Esophagus muscularis mucosa (tissue), 4 donors: Measurements from ENCODE around the gene ROBO1. TPM values are rescaled to one million over a fixed set of nuclear protein-coding genes. Genes with fewer than 3 reads are reported as not detected.

Experiments used
- DNase-seq: peaks from one replicate; pipeline ENCODE4 v3.0.0-alpha.2; 2017; ENCODE audit errors: extremely low spot score
- H3K27ac ChIP-seq, 4 donors: fragments of 200-600 bp; sonication (generic); replicated peaks in 1 of 4; 1 replicate in 3 of 4; 2 replicates in 1 of 4; pipeline ENCODE4 v1.5.1; 2016 to 2019; ENCODE audit warnings: mild to moderate bottlenecking in 1 of 4
- H3K27me3 ChIP-seq, 4 donors: fragments of 200-600 bp; sonication (generic); one replicate each; pipeline versions ENCODE4 v1.5.1 to v1.6.0; 2016 to 2019
- H3K36me3 ChIP-seq, 4 donors: fragments of 200-600 bp; sonication (generic); one replicate each; pipeline ENCODE4 v1.5.1; 2016 to 2019
- H3K4me1 ChIP-seq, 4 donors: fragments of 200-600 bp; sonication (generic); one replicate each; pipeline ENCODE4 v1.5.1; 2016 to 2019
- H3K4me3 ChIP-seq, 4 donors: fragments of 200-600 bp; sonication (generic); 1 replicate in 2 of 4; 2 replicates in 2 of 4; pipeline ENCODE4 v1.5.1; 2016 to 2019; ENCODE audit warnings: mild to moderate bottlenecking in 4 of 4, moderate library complexity in 1 of 4
- H3K9me3 ChIP-seq, 4 donors: fragments of 200-600 bp; sonication (generic); 1 replicate in 3 of 4; 2 replicates in 1 of 4; pipeline ENCODE4 v1.5.1; 2016 to 2019
- CTCF ChIP-seq, 3 experiments: fragments of 200-600 bp in 2 of 3; fragments of 450-650 bp in 1 of 3; sonication (generic) in 2 of 3; IDR thresholded peaks; one replicate each; pipeline ENCODE4 v1.5.1; 2017 to 2019; ENCODE audit warnings: antibody characterized with exemption in 3 of 3, mild to moderate bottlenecking in 2 of 3, moderate library complexity in 1 of 3
- EP300 ChIP-seq: sonication (generic); formaldehyde crosslinking; IDR thresholded peaks from one replicate; pipeline ENCODE4 v1.6.1; 2017; ENCODE audit warnings: antibody characterized with exemption
- POLR2A ChIP-seq: fragments of 450-650 bp; IDR thresholded peaks from one replicate; pipeline ENCODE4 v1.6.1; 2017; ENCODE audit warnings: antibody characterized with exemption, moderate library complexity, mild to moderate bottlenecking, low read depth
- POLR2AphosphoS5 ChIP-seq, 2 donors: sonication (generic); formaldehyde crosslinking; IDR thresholded peaks; one replicate each; pipeline ENCODE4 v1.6.1; 2017; ENCODE audit warnings: antibody characterized with exemption in 2 of 2
- WGBS: methylation state at CpG from one replicate; pipeline ENCODE4 v1.1.5; 2018; 5-methylcytosine and 5-hydroxymethylcytosine counted together
- intact Hi-C: fragments of 100-400 bp; cut with DNase I; formaldehyde crosslinking; loops from one replicate; pipeline ENCODE4 v1.15.1; 2023
- total RNA-seq, 4 donors: library from RNA; depleted of rRNA; stranded (reverse); fragments of >200 nt; gene quantifications; one replicate each; pipeline versions ENCODE4 v1.1.0 to v1.2.1, GENCODE V29; 2016

Gene ROBO1
- total RNA-seq, 4 donors from 2014 or later, result 9.6 to 14.2 (median 12.6) TPM

GRCh38 chr3:79159736-79160135 is 608.1 kb downstream of the ROBO1 start:
- intact Hi-C loops, result no loop called here
- WGBS, result 95% methylated on average over 2 of the region's 2 CpGs
- H3K9me3 ChIP-seq, result no peaks in the 10 kb centered on the region
- no peak overlapping the region for H3K4me3 ChIP-seq
- H3K27me3 ChIP-seq, result no peaks in the 10 kb centered on the region
- no peaks in the 10 kb centered on the region for H3K36me3 ChIP-seq
- DNase-seq, result no peak
- TF ChIP-seq EP300 (no peak), POLR2AphosphoS5 (IDR thresholded peaks at IDR 0.05) (no peak), POLR2A (no peak), CTCF (IDR thresholded peaks at IDR 0.05) (no peak)
- no peaks in the 10 kb centered on the region for H3K4me1 ChIP-seq
- H3K27ac ChIP-seq, result no peak overlapping the region

- Histone ChIP-seq H3K27me3 (no peaks in the 10 kb centered on the region), H3K27ac (no peak overlapping the region), H3K36me3 (no peaks in the 10 kb centered on the region), H3K9me3 (no peaks in the 10 kb centered on the region), H3K4me3 (no peak overlapping the region), H3K4me1 (no peaks in the 10 kb centered on the region)
- TF ChIP-seq CTCF (IDR thresholded peaks at IDR 0.05) (no peak), POLR2A (no peak), POLR2AphosphoS5 (IDR thresholded peaks at IDR 0.05) (no peak), EP300 (no peak)
- no peak for DNase-seq
- intact Hi-C loops, result no loop called here
These were observed 610.6 kb downstream of the ROBO1 start for GRCh38 chr3:79157191-79157590.

- Histone ChIP-seq H3K36me3 (no peaks in the 10 kb centered on the region), H3K9me3 (no peaks in the 10 kb centered on the region), H3K27me3 (no peaks in the 10 kb centered on the region), H3K27ac (no peak overlapping the region), H3K4me1 (no peaks in the 10 kb centered on the region), H3K4me3 (no peak overlapping the region)
- no peak for TF ChIP-seq CTCF (IDR thresholded peaks at IDR 0.05)
- no peak for TF ChIP-seq EP300
- TF ChIP-seq POLR2A, result no peak
- TF ChIP-seq POLR2AphosphoS5 (IDR thresholded peaks at IDR 0.05), result no peak
- DNase-seq, result no peak
- intact Hi-C loops, result no loop called here
- WGBS, result 58% methylated on average over 2 of the region's 2 CpGs
These were observed 612.9 kb downstream of the ROBO1 start for GRCh38 chr3:79154865-79155264.

GRCh38 chr3:79148786-79149185 is 619.0 kb downstream of the ROBO1 start:
- H3K4me3 ChIP-seq, result no peak overlapping the region
- H3K4me1 ChIP-seq, result no peaks in the 10 kb centered on the region
- intact Hi-C loops, result no loop called here
- TF ChIP-seq EP300 (no peak), POLR2AphosphoS5 (IDR thresholded peaks at IDR 0.05) (no peak), POLR2A (no peak), CTCF (IDR thresholded peaks at IDR 0.05) (no peak)
- 92% methylated on average over 2 of the region's 2 CpGs for WGBS
- H3K27me3 ChIP-seq, result no peaks in the 10 kb centered on the region
- no peak overlapping the region for H3K27ac ChIP-seq
- DNase-seq, result no peak
- no peaks in the 10 kb centered on the region for H3K36me3 ChIP-seq
- no peaks in the 10 kb centered on the region for H3K9me3 ChIP-seq

- Histone ChIP-seq H3K36me3 (no peaks in the 10 kb centered on the region), H3K27ac (no peak overlapping the region), H3K9me3 (no peaks in the 10 kb centered on the region), H3K27me3 (no peaks in the 10 kb centered on the region), H3K4me3 (no peak overlapping the region), H3K4me1 (no peaks in the 10 kb centered on the region)
- intact Hi-C loops, result no loop called here
- no peak for DNase-seq
- 82% methylated on average over 3 of the region's 3 CpGs for WGBS
- no peak for TF ChIP-seq POLR2A
- no peak for TF ChIP-seq POLR2AphosphoS5 (IDR thresholded peaks at IDR 0.05)
- TF ChIP-seq CTCF (IDR thresholded peaks at IDR 0.05), result no peak
- no peak for TF ChIP-seq EP300
These were observed 621.8 kb downstream of the ROBO1 start for GRCh38 chr3:79146024-79146423.
